ENCODE data around the gene DNM1L.

DNM1L gene

GRCh38 chr12:32756476-32757066 lies 77.5 kb downstream of the DNM1L start:
- no peak for DNase-seq (ENCODE audit: low read depth in 3 of 3)

DNA sequence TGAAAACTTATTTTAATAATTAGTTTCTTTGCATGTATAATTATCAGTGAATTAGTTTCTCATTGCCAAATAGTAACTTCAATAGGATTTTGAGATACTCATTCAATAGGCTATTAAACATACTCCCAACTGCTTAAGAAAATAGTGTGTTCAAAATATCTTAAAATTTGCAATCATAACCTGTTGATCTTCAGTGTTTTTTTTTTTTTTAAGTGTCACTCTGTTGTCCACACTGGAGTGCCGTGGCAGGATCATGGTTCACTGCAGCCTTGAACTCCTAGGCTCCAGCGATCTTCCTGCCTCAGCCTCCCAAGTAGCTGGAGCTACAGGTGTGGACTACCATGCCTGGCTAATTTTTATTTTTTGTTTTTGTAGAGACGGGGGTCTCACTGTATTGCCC lies 78.1 kb downstream of the DNM1L start:
- no peak for DNase-seq (ENCODE audit: low read depth in 3 of 3)

DNA sequence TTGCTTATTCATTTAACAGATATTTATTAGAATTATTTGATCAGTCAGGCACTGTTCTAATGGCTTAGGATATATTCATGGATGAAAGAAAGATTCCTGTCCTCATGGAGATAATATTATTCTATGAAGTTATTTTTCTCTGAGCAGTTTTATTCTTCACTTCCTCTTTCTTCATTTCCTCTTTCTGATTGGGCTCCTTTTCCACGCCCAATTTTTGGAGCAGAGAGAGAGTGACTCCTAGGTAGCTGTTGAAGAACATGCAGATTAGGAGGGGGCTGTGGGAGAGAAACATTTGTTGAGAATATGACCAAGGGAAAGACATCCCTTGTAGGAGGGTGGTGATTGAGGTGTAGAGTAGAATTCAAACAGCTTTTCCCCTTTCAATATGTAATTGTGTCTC lies 82.6 kb downstream of the DNM1L start:
- DNase-seq (ENCODE audit: low read depth in 3 of 3): no peak

- no peak for DNase-seq (ENCODE audit: low read depth in 3 of 3)
These were observed 86.8 kb downstream of the DNM1L start for GRCh38 chr12:32765906-32766305.

DNA sequence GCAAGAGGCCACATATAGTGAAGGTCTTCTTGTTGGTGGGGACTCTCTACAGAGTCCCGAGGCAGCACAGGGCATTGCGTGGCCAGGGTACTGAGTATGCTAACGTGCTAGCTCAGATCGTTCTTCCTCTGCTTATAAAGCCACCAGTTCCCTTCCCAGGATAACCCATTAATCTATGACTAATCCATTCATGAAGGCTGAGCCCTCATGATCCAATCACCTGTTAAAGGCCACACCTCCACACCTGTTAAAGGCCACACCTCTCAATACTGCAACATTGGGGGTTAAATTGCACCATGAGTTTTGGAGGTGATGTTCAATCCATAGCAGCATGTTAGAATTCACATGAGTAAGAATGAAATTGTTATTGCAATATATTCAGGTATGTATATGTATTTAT lies 89.4 kb downstream of the DNM1L start:
- no peak for DNase-seq (ENCODE audit: low read depth in 3 of 3)

DNA sequence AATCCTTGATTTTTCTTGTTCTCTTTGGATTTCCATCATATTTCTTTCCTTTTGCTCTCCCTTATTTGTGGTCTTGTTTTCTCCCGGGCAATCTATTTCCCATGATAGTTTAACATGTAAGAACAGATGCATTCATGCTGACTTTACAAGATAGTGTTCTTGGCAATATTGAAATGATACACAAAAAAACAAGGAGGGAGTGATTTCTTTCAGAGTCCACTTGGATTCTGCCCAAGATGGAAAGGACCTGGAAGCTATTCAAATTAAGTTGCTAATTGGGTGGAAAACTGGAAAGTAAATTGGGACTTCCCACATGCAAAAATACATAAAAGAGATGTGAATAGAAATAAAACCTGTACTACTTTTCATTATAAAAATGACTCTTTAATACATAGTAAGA lies 91.0 kb downstream of the DNM1L start:
- DNase-seq (ENCODE audit: low read depth in 3 of 3): no peak

DNA sequence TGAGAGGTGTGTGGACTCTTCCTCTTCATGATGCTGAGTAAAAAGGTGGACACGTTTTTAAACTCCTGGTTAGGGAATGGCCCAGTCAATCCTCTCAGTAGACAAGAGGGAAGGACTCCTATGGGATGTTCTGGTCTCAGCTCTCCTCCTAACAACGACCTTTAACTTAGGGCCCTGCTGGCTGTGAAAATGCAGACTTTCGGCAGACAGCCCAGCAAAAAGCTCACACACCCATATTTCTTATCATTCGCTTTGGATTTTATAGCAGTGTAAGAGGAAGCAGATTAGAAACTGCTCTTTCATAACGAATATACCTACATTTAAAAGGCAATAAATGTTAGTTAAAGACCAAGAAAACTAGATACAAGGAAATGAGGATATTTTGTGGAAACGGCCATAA lies 94.6 kb downstream of the DNM1L start:
- no peak for DNase-seq (ENCODE audit: low read depth in 3 of 3)

GRCh38 chr12:32776258-32776657 lies 97.2 kb downstream of the DNM1L start:
- DNase-seq (ENCODE audit: low read depth in 3 of 3): no peak

DNA sequence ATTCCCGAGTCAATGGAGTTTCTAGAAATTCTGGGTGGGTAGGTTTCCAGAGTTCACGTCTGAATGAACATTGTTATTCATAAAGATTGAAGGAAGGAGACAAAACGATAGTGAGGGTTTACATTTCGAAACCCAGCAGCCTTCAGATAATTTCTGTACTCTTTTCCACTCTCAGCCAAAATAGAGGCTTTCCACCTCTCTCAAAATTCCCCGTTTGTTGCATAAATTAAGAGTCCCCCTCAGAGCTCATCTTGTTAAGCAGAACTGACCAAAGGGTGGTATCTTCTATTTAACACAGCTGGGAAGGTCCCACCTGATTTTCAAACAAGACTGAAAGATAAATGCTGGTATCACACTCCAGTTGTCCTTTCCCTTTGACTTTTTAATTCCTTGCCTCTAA lies 98.1 kb downstream of the DNM1L start:
- no peak for DNase-seq (ENCODE audit: low read depth in 3 of 3)

DNA sequence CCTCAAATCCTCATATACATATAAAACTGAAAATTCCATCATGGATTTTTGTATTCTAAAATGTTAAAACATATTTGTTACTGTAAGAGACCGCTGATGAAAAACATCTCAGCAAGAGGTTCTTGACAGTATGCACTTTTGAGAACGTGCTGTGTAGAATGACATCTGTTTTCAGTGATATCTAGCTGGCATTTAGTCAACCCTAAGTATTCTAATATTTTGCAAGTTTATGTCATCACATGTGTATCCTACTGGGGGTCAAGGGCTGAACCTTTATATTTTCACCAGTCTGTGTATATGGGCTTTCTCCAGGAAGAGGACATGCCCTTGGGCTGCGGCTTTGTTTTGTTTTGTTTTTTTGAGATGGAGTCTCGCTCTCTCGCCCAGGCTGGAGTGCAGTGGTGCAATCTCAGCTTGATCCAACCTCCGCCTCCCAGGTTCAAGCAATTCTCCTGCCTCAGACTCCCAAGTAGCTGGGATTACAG lies 98.6 kb downstream of the DNM1L start:
- no peak for DNase-seq (ENCODE audit: low read depth in 3 of 3)

GRCh38 chr12:32780071-32780470 lies 101.0 kb downstream of the DNM1L start:
- DNase-seq (ENCODE audit: low read depth in 3 of 3): no peak

GRCh38 chr12:32783029-32783428 lies 103.9 kb downstream of the DNM1L start:
- DNase-seq (ENCODE audit: low read depth in 3 of 3): no peak

GRCh38 chr12:32785557-32785956 lies 106.5 kb downstream of the DNM1L start:
- DNase-seq (ENCODE audit: low read depth in 3 of 3): no peak

GRCh38 chr12:32788405-32788804 lies 109.3 kb downstream of the DNM1L start:
- no peak for DNase-seq (ENCODE audit: low read depth in 3 of 3)

DNA sequence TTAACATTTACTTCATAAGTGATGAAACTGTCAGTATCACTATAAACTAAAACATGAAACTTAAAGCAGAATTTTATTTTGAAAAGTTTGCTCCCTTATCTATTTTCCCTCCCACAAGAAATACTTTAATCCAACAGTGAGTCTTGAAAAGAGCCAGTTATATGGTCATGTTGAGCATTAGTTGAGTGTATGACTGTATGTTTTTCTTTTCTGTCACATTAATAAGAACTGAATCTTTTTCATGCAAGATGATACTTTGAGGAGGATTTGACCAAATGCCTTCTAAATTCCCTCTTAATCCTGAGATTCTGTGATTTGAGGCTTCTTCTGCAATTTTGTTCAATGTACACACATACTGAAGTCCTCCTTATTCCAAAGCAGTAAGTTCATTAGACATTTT lies 110.3 kb downstream of the DNM1L start:
- no peak for DNase-seq (ENCODE audit: low read depth in 3 of 3)

DNA sequence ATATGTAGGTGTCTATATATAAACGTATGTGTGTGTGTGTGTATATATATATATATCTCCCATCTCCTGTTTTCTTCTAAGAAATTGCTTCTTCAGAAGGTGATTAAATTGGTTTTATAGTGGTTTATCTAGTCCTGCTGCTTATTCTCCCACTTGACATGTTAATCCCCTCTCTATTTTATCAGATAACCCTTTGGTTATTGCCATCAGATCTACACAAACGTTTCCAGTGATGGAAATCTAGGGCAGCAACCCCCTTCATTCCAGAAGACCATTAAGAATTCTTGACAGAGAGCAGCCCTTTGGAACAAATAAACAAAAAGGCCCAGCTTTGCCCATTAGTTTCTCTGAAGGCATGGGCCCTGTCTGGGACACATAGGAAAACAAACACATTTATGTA lies 110.8 kb downstream of the DNM1L start:
- no peak for DNase-seq (ENCODE audit: low read depth in 3 of 3)

GRCh38 chr12:32794281-32794680 lies 115.2 kb downstream of the DNM1L start:
- no peak for DNase-seq (ENCODE audit: low read depth in 3 of 3)

Measured in stimulated activated CD4-positive, alpha-beta T cell treated with anti-CD3 and anti-CD28 coated beads, TNF-alpha, amount 100 ng/mL, for 24 hours (primary cell).